Measurements from ENCODE around the gene MFAP4.

The MFAP4 gene

GRCh38 chr17:19346351-19347255 is 40.4 kb downstream of the MFAP4 start (continued):
- TF ChIP-seq ZNF302 (tag by site-specific recombination; IDR thresholded peaks at IDR 0.05; ENCODE audit: low read depth) (no peak), SALL2 (tag by site-specific recombination; IDR thresholded peaks at IDR 0.05; ENCODE audit: borderline replicate concordance) (no peak), TSHZ1 (tag by site-specific recombination; IDR thresholded peaks at IDR 0.05; ENCODE audit: borderline replicate concordance) (0 out of 2 replicates have a peak, but pooled peaks have one; percentile 24), ZNF629 (tag by site-specific recombination; IDR thresholded peaks at IDR 0.05) (peak; percentile 84), ZNF423 (tag by site-specific recombination; IDR thresholded peaks at IDR 0.05) (peak; percentile 50; the same call in 1 of the 2 replicates), ZFP37 (tag by site-specific recombination; IDR thresholded peaks at IDR 0.05) (no peak), ZNF2 (tag by site-specific recombination; IDR thresholded peaks at IDR 0.05) (peak; percentile 40), ZNF785 (tag by site-specific recombination; IDR thresholded peaks at IDR 0.05) (no peak), ZNF404 (tag by site-specific recombination; IDR thresholded peaks at IDR 0.05) (no peak), ZNF335 (tag by site-specific recombination; conservative IDR thresholded peaks at IDR 0.05) (peak; percentile 90), PRDM6 (tag by site-specific recombination; IDR thresholded peaks at IDR 0.05) (peak; percentile 84), ZBTB17 (tag by site-specific recombination; IDR thresholded peaks at IDR 0.05) (peak; percentile 78), GLIS1 (tag by site-specific recombination; IDR thresholded peaks at IDR 0.05) (0 out of 2 replicates have a peak, but pooled peaks have one; percentile 2), ZNF639 (tag by site-specific recombination; IDR thresholded peaks at IDR 0.05) (0 out of 2 replicates have a peak, but pooled peaks have one; percentile 34), KLF1 (tag by site-specific recombination; IDR thresholded peaks at IDR 0.05) (peak; percentile 72), ZNF610 (tag by site-specific recombination; IDR thresholded peaks at IDR 0.05; ENCODE audit: borderline replicate concordance) (no peak), ZBTB6 (tag by site-specific recombination; IDR thresholded peaks at IDR 0.05) (no peak), KLF8 (tag by site-specific recombination; IDR thresholded peaks at IDR 0.05) (0 out of 2 replicates have a peak, but pooled peaks have one; percentile 10), ZNF350 (tag by site-specific recombination; IDR thresholded peaks at IDR 0.05) (no peak), KLF17 (tag by site-specific recombination; IDR thresholded peaks at IDR 0.05) (peak; percentile 91), ZNF175 (tag by site-specific recombination; IDR thresholded peaks at IDR 0.05) (no peak), ZBTB26 (tag by site-specific recombination; optimal IDR thresholded peaks at IDR 0.05) (no peak), EGR2 (tag by site-specific recombination; IDR thresholded peaks at IDR 0.05; ENCODE audit: low read depth) (peak; percentile 55), INSM2 (tag by site-specific recombination; IDR thresholded peaks at IDR 0.05) (peak; percentile 84), ZNF645 (tag by site-specific recombination; IDR thresholded peaks at IDR 0.05) (no peak)
